Measurements from ENCODE around the gene IL4I1. TPM values are rescaled to one million over a fixed set of nuclear protein-coding genes. Genes with fewer than 3 reads are reported as not detected.

IL4I1 gene
- total and polyA plus RNA-seq, 2 donors (not counting 1 experiment from before 2014, with no cell fraction given): 0.48 to 3.1 TPM

GRCh38 chr19:49927526-49928264, 31.0 kb upstream of the IL4I1 start:
- peaks cover 20 to 40% of the 10 kb centered on the region in 2 donors for H3K4me1 ChIP-seq (ENCODE audit: control insufficient read depth in 2 of 2, insufficient read depth in 2 of 2, low read length in 2 of 2)
- H3K27ac Mint-ChIP-seq: peak overlapping the region; percentile 72
- peak overlapping the region; percentile 19 for H3K9ac ChIP-seq (ENCODE audit: low read length)
- peaks cover 55% of the 10 kb centered on the region for H4K20me1 ChIP-seq (ENCODE audit: control insufficient read depth, insufficient read depth, low read length, poor library complexity, severe bottlenecking)
- ATAC-seq (ENCODE audit: low read depth) (no peak), DNase-seq (no peak)
- peak overlapping the region; percentile 94 for H3K4me2 ChIP-seq (replicated peaks; ENCODE audit: low read depth, low read length, poor library complexity, severe bottlenecking)
- no peak overlapping the region for H3K4me3 ChIP-seq (ENCODE audit: control extremely low read depth in 1 of 5, extremely low read depth in 1 of 5, insufficient read depth in 1 of 5, low read depth in 2 of 5, low read length in 4 of 5)
- 85% methylated on average over 8 of the region's 14 CpGs for WGBS (ENCODE audit: insufficient coverage)
- intact Hi-C loops (cut with micrococcal nuclease): loop anchor here (10.0 kb wide), 1 partner anchor 877 kb away; no protein-coding TSS in a partner anchor
- CTCF ChIA-PET: interaction anchor here (1.1 to 3.1 kb wide), 4 partner anchors 10 to 32 kb away, joined by 3 to 20 read pairs (median 10); no protein-coding TSS in a partner anchor
- peaks cover 68% of the 10 kb centered on the region for H3K79me2 ChIP-seq (ENCODE audit: control insufficient read depth, insufficient read depth, low read length)
- TF ChIP-seq EZH2 (IDR thresholded peaks at IDR 0.05; ENCODE audit: borderline replicate concordance, insufficient read depth, low read depth, low read length, poor library complexity, severe bottlenecking): no peak
- TF ChIP-seq CTCF (IDR thresholded peaks at IDR 0.05): no peak
- H3K4me3 Mint-ChIP-seq: peak overlapping the region; percentile 100
- H3K36me3 ChIP-seq (replicated peaks in 1 of 2; ENCODE audit: control extremely low read depth in 1 of 2, control insufficient read depth in 1 of 2, extremely low read depth in 1 of 2, insufficient read depth in 2 of 2, low read length in 1 of 2): peaks cover 1 to 37% of the 10 kb centered on the region in 2 experiments
- no peaks in the 10 kb centered on the region for H3K27me3 Mint-ChIP-seq
- POLR2A ChIA-PET: interaction anchor here (0.6 to 3.1 kb wide), 4 partner anchors 9 to 58 kb away, joined by 3 to 28 read pairs (median 8); no protein-coding TSS in a partner anchor
- H3K27ac ChIP-seq (ENCODE audit: low read length in 2 of 2): peak overlapping the region in 1 of 2 donors; percentile 2
- H3K9me3 Mint-ChIP-seq (ENCODE audit: insufficient read depth): no peaks in the 10 kb centered on the region
- peaks cover 0 to 3% (median 0%) of the 10 kb centered on the region in 3 donors for H3K9me3 ChIP-seq (ENCODE audit: control extremely low read depth in 1 of 3, control insufficient read depth in 2 of 3, insufficient read depth in 1 of 3, low read length in 2 of 3)
- peaks cover 68% of the 10 kb centered on the region for H3K4me1 Mint-ChIP-seq
- H3K27me3 ChIP-seq (replicated peaks in 1 of 4; ENCODE audit: control extremely low read depth in 1 of 4, control insufficient read depth in 3 of 4, insufficient read depth in 4 of 4, low read length in 3 of 4): no peaks in the 10 kb centered on the region
- H2AFZ ChIP-seq (ENCODE audit: insufficient read depth, low read depth, low read length, poor library complexity, severe bottlenecking): no peak overlapping the region

GRCh38 chr19:49926515-49926914, 29.8 kb upstream of the IL4I1 start:
- H3K27ac Mint-ChIP-seq: peak overlapping the region; percentile 37
- 95% methylated on average over 6 of the region's 10 CpGs for WGBS (ENCODE audit: insufficient coverage)
- no peaks in the 10 kb centered on the region for H3K27me3 Mint-ChIP-seq
- intact Hi-C loops (cut with micrococcal nuclease): loop anchor here (10.0 kb wide), 1 partner anchor 878 kb away; no protein-coding TSS in a partner anchor
- H3K36me3 ChIP-seq (replicated peaks in 1 of 2; ENCODE audit: control extremely low read depth in 1 of 2, control insufficient read depth in 1 of 2, extremely low read depth in 1 of 2, insufficient read depth in 2 of 2, low read length in 1 of 2): peaks cover 1 to 43% of the 10 kb centered on the region in 2 experiments
- TF ChIP-seq CTCF (IDR thresholded peaks at IDR 0.05): no peak
- TF ChIP-seq EZH2 (IDR thresholded peaks at IDR 0.05; ENCODE audit: borderline replicate concordance, insufficient read depth, low read depth, low read length, poor library complexity, severe bottlenecking): no peak
- peaks cover 66% of the 10 kb centered on the region for H4K20me1 ChIP-seq (ENCODE audit: control insufficient read depth, insufficient read depth, low read length, poor library complexity, severe bottlenecking)
- peaks cover 72% of the 10 kb centered on the region for H3K4me1 Mint-ChIP-seq
- no peak overlapping the region for H3K9ac ChIP-seq (ENCODE audit: low read length)
- no peaks in the 10 kb centered on the region for H3K9me3 Mint-ChIP-seq (ENCODE audit: insufficient read depth)
- no peak for ATAC-seq (ENCODE audit: low read depth)
- no peak overlapping the region for H2AFZ ChIP-seq (ENCODE audit: insufficient read depth, low read depth, low read length, poor library complexity, severe bottlenecking)
- ChIA-PET CTCF (interaction anchor here (1.1 kb wide), 1 partner anchor 31 kb away, joined by 3 read pairs; no protein-coding TSS in a partner anchor), POLR2A (interaction anchor here (0.6 kb wide), 1 partner anchor 1007 kb away, joined by 3 read pairs; no protein-coding TSS in a partner anchor)
- no peak overlapping the region for H3K27ac ChIP-seq (ENCODE audit: low read length in 2 of 2)
- H3K4me3 Mint-ChIP-seq: no peak overlapping the region
- H3K27me3 ChIP-seq (replicated peaks in 1 of 4; ENCODE audit: control extremely low read depth in 1 of 4, control insufficient read depth in 3 of 4, insufficient read depth in 4 of 4, low read length in 3 of 4): no peaks in the 10 kb centered on the region
- H3K4me3 ChIP-seq (ENCODE audit: control extremely low read depth in 1 of 5, extremely low read depth in 1 of 5, insufficient read depth in 1 of 5, low read depth in 2 of 5, low read length in 4 of 5): no peak overlapping the region
- H3K9me3 ChIP-seq (ENCODE audit: control extremely low read depth in 1 of 3, control insufficient read depth in 2 of 3, insufficient read depth in 1 of 3, low read length in 2 of 3): peaks cover 0 to 3% (median 0%) of the 10 kb centered on the region in 3 donors
- no peak for DNase-seq
- peaks cover 20 to 40% of the 10 kb centered on the region in 2 donors for H3K4me1 ChIP-seq (ENCODE audit: control insufficient read depth in 2 of 2, insufficient read depth in 2 of 2, low read length in 2 of 2)
- H3K79me2 ChIP-seq (ENCODE audit: control insufficient read depth, insufficient read depth, low read length): peaks cover 79% of the 10 kb centered on the region
- no peak overlapping the region for H3K4me2 ChIP-seq (replicated peaks; ENCODE audit: low read depth, low read length, poor library complexity, severe bottlenecking)

Data from B cell (primary cell).